Measurements from ENCODE around the gene AXIN2.

DNA sequence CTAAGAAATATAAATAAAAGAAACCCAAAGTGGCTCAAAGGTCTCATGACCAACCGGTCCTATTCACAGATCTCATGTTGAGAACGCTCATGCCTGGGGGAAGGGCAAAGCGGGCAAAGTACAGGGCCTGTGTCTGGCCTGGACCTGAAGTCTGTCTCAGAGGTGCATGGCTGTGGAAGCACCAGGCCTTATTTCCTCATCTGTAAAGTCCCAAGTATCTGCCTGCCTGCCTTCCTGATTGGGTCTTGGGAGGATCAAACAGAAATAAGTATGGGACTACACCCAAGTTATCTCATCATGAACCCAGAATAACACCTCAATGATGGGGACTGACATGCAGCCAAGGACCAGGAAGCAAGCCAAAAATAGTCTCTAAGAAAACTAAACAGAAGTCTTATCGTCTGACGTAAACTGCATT is 14.2 kb downstream of the AXIN2 start:
- TF ChIP-seq, protein P1, sequence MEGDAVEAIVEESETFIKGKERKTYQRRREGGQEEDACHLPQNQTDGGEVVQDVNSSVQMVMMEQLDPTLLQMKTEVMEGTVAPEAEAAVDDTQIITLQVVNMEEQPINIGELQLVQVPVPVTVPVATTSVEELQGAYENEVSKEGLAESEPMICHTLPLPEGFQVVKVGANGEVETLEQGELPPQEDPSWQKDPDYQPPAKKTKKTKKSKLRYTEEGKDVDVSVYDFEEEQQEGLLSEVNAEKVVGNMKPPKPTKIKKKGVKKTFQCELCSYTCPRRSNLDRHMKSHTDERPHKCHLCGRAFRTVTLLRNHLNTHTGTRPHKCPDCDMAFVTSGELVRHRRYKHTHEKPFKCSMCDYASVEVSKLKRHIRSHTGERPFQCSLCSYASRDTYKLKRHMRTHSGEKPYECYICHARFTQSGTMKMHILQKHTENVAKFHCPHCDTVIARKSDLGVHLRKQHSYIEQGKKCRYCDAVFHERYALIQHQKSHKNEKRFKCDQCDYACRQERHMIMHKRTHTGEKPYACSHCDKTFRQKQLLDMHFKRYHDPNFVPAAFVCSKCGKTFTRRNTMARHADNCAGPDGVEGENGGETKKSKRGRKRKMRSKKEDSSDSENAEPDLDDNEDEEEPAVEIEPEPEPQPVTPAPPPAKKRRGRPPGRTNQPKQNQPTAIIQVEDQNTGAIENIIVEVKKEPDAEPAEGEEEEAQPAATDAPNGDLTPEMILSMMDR (IDR thresholded peaks at IDR 0.05), result no peak
- no peak for TF ChIP-seq POLR2A (IDR thresholded peaks at IDR 0.05)
